ENCODE results near the gene PTPN14.
"Not testable (repeated sequence)": the region's sequence is repeated elsewhere in the genome, so short reads cannot be mapped to it uniquely, and the experiment has no call there.

PTPN14 gene

DNA sequence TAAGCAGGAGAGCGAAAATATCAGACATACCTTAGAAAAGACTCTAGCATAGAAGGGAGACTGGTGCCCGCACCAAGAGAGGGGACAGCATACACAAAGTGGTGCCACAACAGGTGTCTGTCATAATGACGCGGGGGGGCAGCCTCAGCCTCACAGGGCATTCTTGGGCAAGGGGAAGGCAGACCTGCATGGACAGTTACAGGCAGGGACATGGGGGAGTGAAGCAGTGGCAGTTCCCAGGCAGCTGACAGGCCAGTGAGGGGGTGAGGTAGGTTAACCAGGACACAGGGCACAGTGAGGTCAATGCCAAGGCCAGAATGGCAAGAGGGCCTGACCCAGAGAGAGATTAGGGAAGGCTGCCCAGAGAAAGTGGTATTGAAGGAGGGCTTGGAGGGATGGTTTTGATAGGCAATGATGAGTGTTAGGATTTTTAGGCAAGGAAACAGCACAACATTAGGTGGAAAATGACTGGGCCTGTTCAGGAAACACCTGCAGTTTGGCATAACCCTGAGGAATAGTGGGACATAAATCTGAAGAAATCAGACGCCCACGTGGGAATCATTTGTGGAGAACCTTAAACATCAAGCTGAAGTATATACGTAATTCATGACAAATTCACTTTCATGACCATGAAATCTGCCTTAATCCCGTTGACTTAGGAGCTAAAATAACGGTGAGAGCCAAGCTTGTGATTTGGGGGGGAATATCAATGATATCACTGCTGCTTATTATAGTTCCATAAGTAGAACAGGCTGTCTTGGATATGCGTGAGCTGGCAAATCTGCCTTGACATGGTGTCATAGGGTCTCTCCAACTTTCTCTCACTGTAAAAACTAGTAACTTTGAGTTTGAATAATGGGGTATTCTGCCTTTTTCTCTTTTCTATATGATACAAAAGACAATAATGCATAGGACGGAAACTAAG lies 8.9 kb downstream of the PTPN14 start:
- no peak for DNase-seq (ENCODE audit: low read depth in 1 of 2, low spot score in 1 of 2)

DNA sequence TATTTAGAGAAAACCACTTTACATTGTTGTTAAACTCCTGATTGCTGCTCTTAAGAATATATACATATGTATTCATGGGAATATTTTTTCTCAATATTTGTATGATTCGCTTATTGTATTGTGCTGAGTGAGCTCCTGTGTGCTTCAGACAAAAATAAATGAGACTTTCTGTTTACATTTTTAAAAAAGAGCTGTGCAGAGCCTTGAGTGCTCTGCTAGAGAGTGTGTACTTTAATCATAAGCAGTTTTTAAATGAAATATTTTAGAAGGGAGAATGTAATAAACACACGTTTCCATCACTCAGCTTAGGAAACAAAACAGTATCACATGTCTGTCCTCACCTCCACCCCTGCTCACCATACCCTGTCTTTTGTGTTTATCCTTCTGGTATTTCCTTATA lies 9.7 kb downstream of the PTPN14 start:
- DNase-seq (ENCODE audit: low read depth in 1 of 2, low spot score in 1 of 2): no peak

DNA sequence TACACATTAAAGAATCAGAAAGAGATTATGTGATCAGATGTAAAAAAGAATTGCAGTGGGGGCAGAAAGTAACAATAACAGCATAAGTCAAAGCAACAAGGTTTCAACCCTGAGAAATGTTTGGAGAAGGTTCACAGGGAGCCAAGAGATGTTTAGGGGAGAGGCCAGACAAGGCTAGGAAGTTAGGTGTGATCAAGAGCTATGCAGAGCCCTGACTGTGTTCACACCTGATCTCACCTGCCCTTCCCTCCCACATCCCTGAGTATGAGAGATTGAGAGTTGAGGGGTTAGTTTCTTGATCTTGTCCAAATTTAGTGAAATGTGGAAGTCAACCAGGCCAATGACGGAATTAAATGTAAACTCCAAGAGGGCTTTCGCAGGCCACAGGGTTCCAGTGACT lies 10.2 kb downstream of the PTPN14 start:
- no peak for DNase-seq (ENCODE audit: low read depth in 1 of 2, low spot score in 1 of 2)

DNA sequence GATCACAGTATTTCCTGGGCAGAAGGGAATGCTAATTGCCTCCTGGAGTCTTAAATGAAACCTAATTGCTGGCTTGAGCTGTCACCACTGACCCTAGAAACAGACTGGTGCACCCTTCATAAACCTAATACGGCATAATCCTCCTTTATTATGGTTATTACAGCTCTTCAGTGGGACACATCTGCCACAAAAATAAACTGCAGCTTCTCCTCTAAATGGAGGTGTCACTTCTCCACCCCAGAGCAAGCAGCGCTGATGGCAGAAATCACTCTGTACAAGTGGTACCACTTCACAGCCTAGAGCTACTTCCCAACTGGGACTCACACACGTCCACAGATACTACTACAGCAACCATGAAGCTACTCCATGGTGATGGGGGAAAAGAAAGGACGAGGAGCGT lies 11.1 kb downstream of the PTPN14 start:
- no peak for DNase-seq (ENCODE audit: low read depth in 1 of 2, low spot score in 1 of 2)

DNA sequence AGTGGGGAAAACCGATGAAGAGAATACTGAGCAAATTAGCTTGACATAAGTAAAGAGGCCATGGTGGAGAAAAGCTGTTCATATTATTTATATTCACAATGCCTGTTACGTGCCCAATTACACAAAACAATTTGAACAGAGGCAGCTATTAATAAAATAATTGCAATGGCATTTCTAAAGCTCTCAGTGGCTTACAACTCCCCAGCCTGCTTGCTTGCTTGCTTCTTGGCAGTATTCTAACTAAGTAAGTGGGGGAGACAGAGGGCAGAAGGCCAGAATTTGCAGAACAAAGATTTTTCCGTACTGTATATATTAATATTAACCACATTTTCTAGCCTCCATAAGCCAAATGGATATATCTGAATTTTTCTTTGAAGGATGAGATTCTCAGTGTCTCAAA lies 12.9 kb downstream of the PTPN14 start:
- DNase-seq (ENCODE audit: low read depth in 1 of 2, low spot score in 1 of 2): no peak

DNA sequence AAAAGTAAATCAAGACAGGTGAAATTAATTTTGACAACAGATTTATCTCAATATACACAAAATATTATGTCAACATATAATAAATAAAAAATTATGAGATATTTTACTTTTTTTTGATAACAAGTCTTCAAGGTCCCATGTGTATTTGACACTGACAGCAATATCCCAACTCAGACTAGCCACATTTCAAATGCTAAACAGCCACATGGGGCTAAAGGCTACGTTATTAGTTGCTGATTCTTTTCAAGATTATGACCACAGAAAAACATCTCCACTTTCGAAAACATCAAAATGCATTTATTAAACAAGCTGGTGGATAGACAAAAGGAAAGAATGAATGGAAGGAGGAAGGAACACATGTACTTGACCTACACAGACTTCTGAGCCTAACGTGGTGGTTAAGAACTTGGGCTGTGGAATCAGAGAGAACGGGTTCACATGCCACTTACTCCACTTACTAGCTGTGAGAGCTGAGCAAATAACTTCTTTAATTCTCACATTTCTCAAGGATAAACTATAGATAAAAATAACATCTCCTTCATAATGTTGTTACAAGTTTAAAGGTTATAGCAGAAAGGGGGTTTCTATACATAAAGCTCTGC lies 13.4 kb downstream of the PTPN14 start:
- no peak for DNase-seq (ENCODE audit: low read depth in 1 of 2, low spot score in 1 of 2)

DNA sequence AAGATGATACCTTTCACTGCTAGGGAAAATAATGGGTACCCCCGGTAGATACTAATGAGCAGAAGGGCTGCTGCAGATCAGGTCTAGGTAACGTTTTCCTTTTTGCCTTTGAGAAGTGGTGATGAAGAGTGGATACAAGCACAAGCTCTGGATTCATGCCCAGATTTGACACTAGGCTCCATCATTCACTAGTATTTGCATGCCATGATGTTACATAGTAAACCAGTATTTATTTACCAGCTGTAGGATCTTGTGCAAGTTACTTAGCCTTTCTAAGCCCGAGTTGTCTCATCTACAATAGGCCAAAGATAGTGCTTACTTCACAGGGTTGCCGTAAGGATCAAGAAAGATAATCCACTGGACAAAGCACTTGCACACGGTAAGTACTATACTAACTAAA lies 14.2 kb downstream of the PTPN14 start:
- DNase-seq (ENCODE audit: low read depth in 1 of 2, low spot score in 1 of 2): no peak

DNA sequence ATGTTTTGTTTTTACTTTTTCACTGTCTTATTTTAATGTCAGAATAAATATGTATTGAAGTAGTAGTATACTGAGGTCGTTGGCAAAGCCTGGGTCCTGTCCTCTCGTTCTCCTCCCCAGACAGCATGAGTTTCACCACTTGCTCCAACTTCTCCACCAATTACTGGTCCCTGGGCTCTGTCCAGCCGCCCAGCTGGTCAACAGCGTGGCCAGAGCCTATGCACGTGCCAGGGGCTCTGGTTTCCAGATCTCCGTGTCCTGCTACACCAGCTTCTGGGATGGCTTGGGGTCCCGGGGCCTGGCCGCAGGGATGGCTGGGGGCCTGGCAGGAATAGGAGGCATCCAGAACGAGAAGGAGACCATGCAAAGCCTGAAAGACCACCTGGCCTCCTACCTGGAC lies 19.3 kb downstream of the PTPN14 start:
- DNase-seq (ENCODE audit: low read depth in 1 of 2, low spot score in 1 of 2): no peak

DNA sequence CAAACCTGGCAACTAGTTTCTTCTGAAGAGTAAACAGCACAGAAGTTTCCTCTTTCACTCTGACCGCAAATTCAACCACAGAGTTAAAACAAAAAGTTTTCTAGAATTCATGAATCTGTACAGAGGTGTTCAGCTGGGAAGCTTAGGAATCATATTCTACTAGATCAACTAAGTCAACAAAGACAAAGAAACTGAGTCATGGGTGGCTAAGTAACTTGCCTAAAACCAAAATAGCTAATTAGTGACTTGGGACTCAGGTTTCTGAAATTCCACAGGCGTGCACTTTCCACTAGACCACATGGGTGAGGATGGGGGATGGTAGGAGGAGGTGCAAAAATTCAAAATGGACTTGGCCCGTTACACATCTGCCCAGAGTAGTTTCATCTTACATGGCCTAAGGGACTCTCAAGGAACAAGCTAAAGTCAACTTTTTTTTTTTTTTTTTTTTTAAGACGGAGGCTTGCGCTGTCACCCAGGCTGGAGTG lies 25.8 kb downstream of the PTPN14 start:
- DNase-seq (ENCODE audit: low read depth in 1 of 2, low spot score in 1 of 2): no peak

DNA sequence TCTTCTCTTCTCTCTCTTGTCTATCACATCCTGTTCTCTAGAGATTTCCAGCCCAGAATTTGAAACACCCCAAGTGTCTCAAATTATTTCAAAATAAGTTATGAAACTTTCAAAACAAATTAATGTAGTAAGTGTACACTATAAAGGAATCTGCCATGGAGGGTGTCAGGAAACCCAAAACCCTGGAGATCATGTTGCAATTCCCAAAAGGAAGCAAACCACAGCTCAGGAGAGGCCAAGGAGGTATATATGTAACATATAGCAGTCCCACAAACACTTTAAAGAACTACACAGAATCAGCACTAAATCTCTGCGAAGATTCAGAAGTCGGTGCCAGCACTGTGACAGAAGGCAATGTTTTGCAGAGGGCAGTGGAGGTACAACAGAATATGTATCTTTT lies 26.6 kb downstream of the PTPN14 start:
- DNase-seq (ENCODE audit: low read depth in 1 of 2, low spot score in 1 of 2): no peak

DNA sequence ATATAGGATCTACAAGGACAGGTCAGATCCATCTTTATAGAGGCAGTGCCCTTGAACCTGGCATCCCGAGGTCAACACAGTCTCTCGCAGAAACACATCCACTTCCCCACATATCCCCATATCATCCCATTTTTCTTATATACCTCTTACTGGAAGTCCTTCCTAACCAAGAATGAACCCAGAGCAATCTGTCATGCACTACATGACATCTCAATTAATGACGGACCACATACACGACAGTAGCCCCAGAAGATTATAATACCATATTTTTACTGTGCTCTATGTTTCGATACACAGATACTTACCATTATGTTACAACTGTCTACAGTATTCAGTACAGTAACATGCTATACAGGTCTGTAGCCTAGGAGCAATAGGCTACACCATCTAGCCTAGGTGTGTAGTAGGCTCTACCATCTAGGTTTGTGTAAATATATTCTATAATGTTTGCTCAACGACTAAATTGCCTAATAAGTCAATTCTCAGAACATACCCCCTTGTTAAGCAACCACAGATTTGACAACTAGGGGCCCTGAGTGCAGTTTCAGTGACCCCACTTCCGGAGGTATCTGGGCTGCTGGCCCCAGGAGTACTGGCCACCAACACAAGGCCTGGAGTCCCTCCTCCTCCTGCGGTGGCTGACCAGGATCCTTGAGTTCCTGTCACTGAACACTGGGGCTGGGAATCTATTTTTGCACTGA lies 28.1 kb downstream of the PTPN14 start:
- no peak for DNase-seq (ENCODE audit: low read depth in 1 of 2, low spot score in 1 of 2)

DNA sequence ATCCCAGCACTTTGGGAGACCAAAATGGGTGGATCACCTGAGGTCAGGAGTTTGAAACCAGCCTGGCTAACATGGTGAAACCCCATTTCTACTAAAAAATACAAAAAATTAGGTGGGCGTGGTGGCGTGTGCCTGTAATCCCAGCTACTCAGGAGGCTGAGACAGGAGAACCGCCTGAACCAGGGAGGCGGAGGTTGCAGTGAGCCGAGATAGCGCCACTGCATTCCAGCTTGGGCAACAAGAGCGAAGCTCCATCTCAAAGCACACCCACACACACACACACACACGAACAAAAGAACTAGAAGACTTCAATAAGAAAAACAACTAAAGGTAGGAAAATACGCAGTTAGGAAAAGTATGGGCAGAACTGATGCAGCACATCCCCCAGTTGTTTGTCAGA lies 29.9 kb downstream of the PTPN14 start:
- not testable (repeated sequence) for DNase-seq (ENCODE audit: low read depth in 1 of 2, low spot score in 1 of 2)

DNA sequence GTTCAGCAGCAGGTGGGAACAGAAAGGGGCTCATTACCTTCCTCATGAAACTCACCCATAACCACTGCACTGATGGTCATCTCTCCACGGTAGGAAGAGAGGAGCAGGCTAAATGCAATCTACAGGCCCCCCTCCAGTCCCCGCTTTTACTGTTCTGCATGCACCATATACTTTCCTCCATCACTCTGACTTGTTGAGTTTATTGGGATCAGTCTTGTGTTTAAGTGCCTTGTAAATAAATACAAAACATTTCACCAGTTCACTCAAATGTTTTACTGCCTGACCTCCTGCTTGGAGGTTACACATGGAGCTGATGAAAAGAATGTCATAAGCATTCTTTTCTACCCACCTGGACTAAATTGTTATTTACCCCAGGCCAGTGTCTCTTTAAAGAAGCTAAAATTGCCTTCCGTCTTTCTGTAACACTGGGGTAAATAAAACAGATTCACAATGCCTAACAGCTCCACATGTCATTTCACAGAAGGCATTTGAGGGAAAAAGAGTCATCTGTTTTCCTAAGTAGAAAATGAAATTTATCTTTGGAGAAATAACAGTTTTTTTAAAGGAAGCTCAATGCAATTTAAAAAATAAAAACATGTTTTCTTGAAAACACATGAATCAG lies 30.7 kb downstream of the PTPN14 start:
- no peak for DNase-seq (ENCODE audit: low read depth in 1 of 2, low spot score in 1 of 2)

DNA sequence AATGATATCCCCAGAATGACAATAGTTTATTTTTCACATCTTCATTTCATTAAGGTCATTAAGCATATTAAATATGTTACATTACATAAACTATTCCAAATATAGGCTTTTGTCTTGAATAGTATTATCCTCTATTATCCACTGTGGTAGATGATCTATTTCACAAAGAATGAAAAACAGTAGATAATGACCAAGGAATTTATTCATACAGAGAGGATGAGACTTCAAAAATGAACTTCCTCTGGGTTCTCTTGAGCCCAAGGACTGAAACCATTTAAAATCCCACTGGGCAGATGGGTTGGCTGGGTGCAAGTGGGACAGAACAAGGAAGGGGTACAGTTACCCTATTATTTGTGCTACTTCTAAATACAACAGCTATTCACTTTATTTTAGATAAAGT lies 33.0 kb downstream of the PTPN14 start:
- no peak for DNase-seq (ENCODE audit: low read depth in 1 of 2, low spot score in 1 of 2)

DNA sequence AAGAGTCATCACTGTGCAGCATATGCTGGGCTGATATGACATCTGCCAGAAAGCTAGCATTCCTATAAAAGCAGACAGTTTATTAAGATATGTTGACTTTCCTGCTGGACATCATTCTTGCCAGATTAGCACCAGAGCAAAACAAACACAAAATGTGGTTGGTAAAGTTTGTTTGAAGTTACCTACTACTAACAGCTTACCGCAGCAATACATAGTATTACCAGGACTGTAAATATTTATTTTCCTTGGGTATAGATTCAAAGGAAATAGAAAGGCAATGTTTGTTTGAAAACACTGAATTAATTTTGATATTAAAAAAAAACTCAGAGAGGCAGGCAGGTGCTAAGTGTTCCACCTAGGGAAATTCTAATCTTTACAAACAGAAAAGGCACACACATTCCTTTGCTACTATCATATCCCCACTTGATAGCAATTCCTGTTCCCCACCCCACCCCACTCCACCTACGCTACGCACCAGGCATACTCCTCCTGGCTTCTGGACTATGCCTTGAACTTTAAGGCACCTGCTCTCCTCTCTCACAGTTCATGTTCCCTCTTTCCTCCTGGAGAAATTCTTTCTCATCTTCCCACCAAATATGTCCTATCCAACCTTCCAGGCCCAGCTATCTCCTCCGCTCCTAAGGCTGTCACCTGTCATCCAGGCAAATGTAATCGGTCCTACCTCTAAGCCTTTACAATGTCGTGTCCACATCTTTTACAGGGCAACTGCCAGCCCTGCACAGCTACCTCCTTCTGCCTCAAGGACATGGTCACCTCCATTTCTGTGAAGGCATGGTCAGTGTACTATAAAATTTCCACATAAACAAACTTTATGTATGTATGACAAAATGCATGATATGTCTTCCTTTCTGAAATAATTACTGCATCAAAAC lies 34.7 kb downstream of the PTPN14 start:
- DNase-seq (ENCODE audit: low read depth in 1 of 2, low spot score in 1 of 2): no peak

DNA sequence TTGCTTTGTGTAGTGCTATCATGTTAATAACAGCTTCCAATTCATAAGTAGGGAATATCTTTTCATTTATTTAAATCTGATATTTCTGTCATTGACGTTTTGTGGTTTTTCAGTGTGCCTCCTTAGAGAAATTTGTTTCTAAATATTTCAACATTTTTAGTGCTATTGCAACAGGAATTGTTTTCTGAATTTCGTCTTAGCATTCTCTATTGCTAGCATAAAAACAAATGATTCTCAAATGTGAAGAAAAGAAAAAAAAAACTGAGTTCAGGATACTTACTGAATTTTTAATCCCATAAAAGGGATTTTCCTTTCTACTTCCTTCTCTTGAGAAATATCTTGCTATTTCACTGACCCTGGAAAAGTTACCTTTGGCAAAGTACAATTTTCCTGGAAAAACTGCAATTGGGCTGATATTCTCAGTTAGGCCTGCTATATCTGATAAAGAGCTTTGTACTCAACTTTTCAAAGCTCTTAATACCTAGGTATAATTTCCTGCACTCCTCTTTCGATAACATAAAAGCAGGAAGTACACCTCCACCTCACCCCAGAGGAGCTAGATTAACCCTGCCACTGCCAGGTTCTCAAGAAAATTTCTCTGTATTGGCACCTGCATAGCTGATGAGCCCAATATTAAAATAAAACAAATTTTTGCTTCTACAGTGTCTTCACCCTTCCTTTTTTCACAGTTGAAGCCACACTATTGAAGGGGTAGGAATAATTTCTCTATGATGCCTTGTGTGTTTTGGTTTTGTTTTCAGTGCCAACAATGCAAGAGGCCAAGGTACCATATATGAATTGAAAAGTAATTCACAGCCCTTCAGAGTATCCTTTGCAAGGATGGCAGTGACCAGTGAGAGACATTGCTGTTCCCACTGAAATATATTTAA lies 35.6 kb downstream of the PTPN14 start:
- no peak for DNase-seq (ENCODE audit: low read depth in 1 of 2, low spot score in 1 of 2)

DNA sequence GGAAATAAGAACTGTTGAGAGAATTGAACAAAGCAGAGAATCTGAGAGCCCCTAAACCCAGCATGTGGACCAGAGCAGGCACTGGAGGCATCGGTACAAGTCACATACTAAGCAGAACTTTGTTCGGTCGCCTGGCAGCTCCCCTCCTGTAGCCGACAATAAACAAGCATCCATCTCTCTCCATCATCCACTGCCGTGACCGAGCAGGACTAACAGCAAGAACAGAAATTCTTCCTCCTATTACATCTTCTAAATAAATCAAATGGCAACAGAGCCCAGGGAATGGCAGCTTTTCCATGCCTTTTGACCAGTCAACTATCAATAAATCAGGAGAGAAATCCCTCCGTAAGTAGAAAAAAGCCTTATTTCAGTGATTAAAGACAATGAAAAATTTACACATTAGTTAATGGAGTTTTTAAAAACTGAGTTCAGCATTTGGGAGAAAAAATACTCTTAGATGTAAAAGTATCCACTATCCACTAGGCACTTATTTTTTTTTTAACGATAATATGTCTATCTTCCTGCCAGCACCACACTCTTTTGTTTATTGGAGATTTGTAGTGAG lies 36.5 kb downstream of the PTPN14 start:
- no peak for DNase-seq (ENCODE audit: low read depth in 1 of 2, low spot score in 1 of 2)

DNA sequence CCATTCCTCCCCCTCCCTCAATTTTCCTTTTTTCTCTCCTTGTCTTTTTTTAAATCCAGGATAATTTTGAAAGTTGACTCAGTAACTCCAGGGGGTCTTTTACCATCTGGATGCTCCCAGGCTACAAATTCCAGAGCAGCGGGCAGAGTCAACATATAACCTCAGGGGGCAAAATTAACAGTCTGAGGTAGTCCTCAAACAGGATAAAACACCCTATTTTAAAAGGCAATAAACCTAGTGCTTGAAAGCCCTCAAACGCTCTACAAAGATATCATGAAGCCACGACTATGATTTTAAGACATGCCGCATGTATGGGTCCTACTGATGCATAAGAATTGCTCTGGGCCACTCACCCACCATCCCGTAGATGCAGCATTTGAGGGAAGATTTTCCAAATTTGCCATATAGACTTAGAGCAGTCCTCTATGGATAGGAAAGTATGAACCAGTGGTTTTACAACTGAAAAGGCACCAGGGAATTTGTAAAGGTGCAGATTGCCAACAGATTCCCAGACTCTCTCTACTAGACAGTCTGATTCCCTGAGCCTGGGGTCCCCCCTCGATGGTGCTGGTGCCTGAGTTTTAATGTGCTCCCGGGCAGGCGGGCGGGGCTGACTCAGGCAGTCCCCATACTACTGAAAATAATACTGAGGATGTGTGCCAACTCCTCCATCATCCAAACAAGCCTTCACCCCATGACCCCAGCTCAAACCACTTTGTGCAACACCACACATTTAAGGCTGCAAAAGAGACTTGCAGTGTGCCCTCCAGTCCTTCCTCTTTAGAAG lies 37.2 kb downstream of the PTPN14 start:
- DNase-seq (ENCODE audit: low read depth in 1 of 2, low spot score in 1 of 2): no peak

Measured in stimulated activated CD4-positive, alpha-beta T cell treated with anti-CD3 and anti-CD28 coated beads, Interleukin-15, amount 100 ng/mL, for 1 hour (primary cell).